Ramos (cell line): ENCODE measurements around the gene UNK.
"Not testable (repeated sequence)": the region's sequence is repeated elsewhere in the genome, so short reads cannot be mapped to it uniquely, and the experiment has no call there.

ENCODE experiments used
- in situ Hi-C: fragments of 300-500 bp; cut with MboI; formaldehyde crosslinking; loops from one replicate; pipeline ENCODE4 v1.14.3; 2022; ENCODE audit warnings: low sequenced_read_pairs; ENCODE audit not compliant: unreplicated experiment

UNK gene

DNA sequence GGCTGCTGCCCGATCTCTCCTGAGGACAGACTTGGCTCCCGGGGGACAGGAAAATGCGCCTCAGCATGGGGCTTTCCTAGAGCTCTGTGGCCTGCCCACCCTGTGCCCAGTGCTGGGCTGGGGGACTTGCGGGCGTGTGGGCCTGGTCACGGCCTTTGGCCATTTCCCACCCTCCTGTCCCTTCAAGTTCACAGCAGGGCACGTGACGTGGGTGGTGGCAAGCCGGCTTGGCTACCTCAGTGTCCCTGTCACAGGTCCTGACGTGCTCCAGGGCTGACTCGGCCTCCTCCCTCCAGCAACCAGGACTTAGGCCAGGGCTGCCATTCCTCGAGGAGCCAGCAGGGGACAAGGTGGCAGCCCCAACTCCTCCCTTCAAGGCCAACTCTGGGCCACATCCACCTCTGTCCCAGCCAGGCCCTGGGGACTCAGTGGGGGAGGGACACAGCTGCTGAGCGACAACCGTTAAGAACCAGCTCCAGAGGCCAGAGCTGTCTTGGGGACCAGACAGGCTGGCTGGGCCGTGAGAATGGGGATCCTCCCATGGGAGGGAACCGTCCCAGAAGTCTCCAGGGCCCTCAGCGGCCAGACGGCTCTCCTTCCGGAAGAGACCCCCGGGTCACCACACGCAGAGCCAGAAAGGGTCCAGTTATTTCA, 60.6 kb downstream of the UNK start:
- in situ Hi-C loops = loop anchor here (10.0 kb wide), 1 partner anchor 240 kb away; no protein-coding TSS in a partner anchor

- in situ Hi-C loops = loop anchor here (10.0 kb wide), 1 partner anchor 241 kb away; no protein-coding TSS in a partner anchor
Measured at GRCh38 chr17:75845933-75846691, 61.5 kb downstream of the UNK start.

DNA sequence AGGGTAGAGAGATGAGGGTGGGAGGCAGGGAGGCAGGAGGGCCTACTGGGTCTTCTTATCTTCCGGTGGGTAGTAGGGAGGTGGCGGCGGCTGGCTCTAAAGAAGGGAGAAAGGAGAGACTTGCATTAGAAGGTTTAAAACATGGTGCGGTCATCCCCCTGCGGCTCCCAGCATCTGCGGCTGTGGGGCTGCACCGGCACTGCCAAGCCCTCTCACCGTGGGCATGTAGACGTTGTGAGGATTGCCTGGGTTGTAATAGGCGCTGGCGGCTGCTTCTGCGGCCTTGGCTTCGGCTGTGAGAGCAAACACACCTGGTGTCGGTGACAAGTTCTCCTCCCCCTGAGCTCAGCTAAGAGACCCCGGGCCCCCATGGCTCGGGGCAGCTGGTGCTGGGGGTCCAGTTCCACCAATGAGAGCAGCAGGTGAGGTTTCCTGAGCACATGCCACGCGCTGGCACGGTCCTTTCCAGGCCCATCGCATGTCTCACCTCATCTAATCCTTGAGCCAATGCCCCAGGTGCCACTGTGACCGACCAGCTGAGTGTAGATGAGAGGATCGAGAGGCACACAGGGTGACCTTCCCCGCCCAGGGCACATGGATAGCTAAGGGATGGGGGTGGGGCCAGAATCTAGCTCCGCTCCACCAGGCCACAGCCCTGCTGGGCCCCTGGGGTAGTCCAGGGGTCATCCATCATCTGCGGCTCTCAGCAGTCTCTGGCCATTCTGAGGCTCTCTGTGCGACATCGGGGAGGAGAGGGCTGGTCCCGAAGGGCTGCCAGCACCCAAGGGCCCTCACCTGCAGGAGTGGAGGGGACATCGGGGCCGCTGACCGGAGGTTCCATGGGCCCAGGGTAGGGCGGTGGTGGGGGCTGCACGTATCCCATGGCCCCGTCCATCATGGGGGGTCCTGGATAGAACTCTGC, 62.3 kb downstream of the UNK start:
- in situ Hi-C loops = loop anchor here (10.0 kb wide), 1 partner anchor 242 kb away; no protein-coding TSS in a partner anchor

GRCh38 chr17:75847614-75848522, 63.3 kb downstream of the UNK start:
- in situ Hi-C loops = loop anchor here (10.0 kb wide), 1 partner anchor 243 kb away; no protein-coding TSS in a partner anchor

GRCh38 chr17:75848523-75849278, 64.1 kb downstream of the UNK start:
- in situ Hi-C loops = loop anchor here (10.0 kb wide), 1 partner anchor 244 kb away; no protein-coding TSS in a partner anchor

DNA sequence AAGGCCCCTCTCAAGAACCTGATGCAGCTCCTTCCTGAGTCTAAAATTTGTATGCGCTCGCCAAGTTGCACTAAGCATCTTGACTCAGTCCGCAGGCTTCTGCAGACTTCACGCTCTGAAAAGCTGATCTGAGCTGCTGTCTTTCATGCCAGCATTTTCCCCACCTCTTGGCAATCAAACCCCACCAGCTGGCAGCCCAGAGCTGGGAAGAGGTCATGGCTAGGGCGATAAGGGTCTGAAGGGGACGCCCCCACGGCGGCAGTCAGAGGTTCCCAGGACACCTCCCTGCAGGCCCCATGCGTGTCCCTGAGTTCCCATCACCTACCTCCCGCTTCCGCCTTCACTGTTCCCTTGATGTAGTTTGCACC, 64.7 kb downstream of the UNK start:
- in situ Hi-C loops = loop anchor here (10.0 kb wide), 1 partner anchor 244 kb away; no protein-coding TSS in a partner anchor

DNA sequence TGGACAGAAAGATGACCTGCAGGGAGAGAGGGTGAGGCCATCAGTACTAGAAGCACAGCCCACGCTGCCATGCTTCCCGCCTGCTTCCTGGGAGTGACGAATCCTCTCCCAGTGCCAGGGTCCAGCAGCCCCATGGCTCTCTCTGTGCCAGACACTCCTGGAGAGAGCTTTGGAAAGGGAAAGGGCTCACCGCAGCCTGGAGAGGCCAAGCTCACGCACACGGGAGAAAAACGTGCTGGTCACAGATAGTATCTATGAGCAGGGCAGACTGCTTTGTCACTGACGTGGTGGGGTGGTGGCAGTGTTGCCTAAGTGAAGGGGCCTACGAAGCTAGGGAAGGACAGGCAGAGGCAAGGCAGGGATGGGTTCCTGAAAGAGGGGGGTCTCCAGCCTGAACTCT, 65.1 kb downstream of the UNK start:
- in situ Hi-C loops = loop anchor here (10.0 kb wide), 1 partner anchor 245 kb away; no protein-coding TSS in a partner anchor

- in situ Hi-C loops = no loop called here
Measured at GRCh38 chr17:75850928-75851692, 66.5 kb downstream of the UNK start.

- in situ Hi-C loops = not testable (repeated sequence)
Measured at GRCh38 chr17:75851693-75851991, 67.0 kb downstream of the UNK start.

GRCh38 chr17:75853433-75853832, 68.8 kb downstream of the UNK start:
- in situ Hi-C loops = no loop called here

- in situ Hi-C loops = no loop called here
Measured at GRCh38 chr17:75854101-75854748, 69.6 kb downstream of the UNK start.

- in situ Hi-C loops = no loop called here
Measured at GRCh38 chr17:75854881-75855309, 70.3 kb downstream of the UNK start.

- in situ Hi-C loops = no loop called here
Measured at GRCh38 chr17:75855310-75856061, 70.9 kb downstream of the UNK start, which contains the start of gene WBP2. WBP2 (minus strand) TSS chr17:75855335; CDS start chr17:75855297, 38 bp downstream.

- in situ Hi-C loops = no loop called here
Measured at GRCh38 chr17:75856062-75856756, 71.6 kb downstream of the UNK start.

GRCh38 chr17:75859358-75859757, 74.8 kb downstream of the UNK start:
- in situ Hi-C loops = not testable (repeated sequence)

DNA sequence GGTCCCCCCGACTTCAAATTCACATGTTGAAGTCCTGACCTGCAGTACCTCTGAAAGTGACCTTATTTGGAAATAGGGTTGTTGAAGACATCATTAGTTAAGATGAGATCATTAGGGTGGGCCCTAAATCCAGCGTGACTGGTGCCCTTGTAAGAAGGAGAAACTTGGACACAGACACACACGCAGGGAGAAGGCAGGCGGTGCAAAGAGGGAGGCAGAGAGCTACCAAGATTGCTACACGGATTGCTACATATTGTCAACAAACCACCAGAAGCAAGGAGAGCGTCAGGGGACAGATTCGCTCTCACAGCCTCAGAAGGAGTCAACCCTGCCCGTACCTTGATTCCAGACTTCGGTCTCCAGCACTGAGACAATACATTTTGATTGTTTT, 77.3 kb downstream of the UNK start:
- in situ Hi-C loops = no loop called here
